ENCODE measurements around the gene IBTK. TPM values are rescaled to one million over a fixed set of nuclear protein-coding genes. Genes with fewer than 3 reads are reported as not detected.

IBTK gene
- total and polyA plus RNA-seq, 4 experiments from 2014 or later: 16.4 to 29.5 (median 23.9) TPM

GRCh38 chr6:82270881-82271635, 23.5 kb upstream of the IBTK start:
- no peaks in the 10 kb centered on the region for H3K9me3 Mint-ChIP-seq
- CTCF ChIA-PET (ENCODE audit: partially characterized antibody): interaction anchor here (0.7 to 7.4 kb wide), 24 partner anchors 9 to 1243 kb away, joined by 3 to 98 read pairs (median 4); partner anchors contain the start of genes DOP1A, PRSS35 and UBE3D
- Histone ChIP-seq H3K27me3 (ENCODE audit: insufficient read depth, low read length) (no peaks in the 10 kb centered on the region), H3K9me3 (ENCODE audit: control insufficient read depth in 1 of 2, low read length in 2 of 2) (no peaks in the 10 kb centered on the region), H3K36me3 (ENCODE audit: insufficient read depth, low read length) (no peaks in the 10 kb centered on the region), H3K4me1 (ENCODE audit: insufficient read depth, low read length) (no peaks in the 10 kb centered on the region), H3K27ac (ENCODE audit: low read depth, low read length) (no peak overlapping the region), H3K4me3 (ENCODE audit: low read length in 2 of 2) (no peak overlapping the region)
- H3K27me3 Mint-ChIP-seq: peaks cover 0 to 3% of the 10 kb centered on the region in 2 donors
- H3K36me3 Mint-ChIP-seq: no peaks in the 10 kb centered on the region
- peaks cover 0 to 1% (median 0%) of the 10 kb centered on the region in 4 donors for H3K4me1 Mint-ChIP-seq
- POLR2A ChIA-PET (ENCODE audit: partially characterized antibody): interaction anchor here (1.1 kb wide), 1 partner anchor 794 kb away, joined by 5 read pairs; the partner anchor contains the start of gene UBE3D
- intact Hi-C loops (cut with micrococcal nuclease): loop anchor here (1.0 to 5.0 kb wide), 5 partner anchors 91 to 1244 kb away; partner anchors contain the start of gene TPBG
- peak overlapping the region in 1 of 7 donors; percentile 37 for H3K27ac Mint-ChIP-seq
- peak in 4 of 5 donors; percentile 37 to 52 (median 40) for DNase-seq
- no peak overlapping the region for H3K4me3 Mint-ChIP-seq

- intact Hi-C loops (cut with micrococcal nuclease): no loop called here
- Histone ChIP-seq H3K36me3 (ENCODE audit: insufficient read depth, low read length) (no peaks in the 10 kb centered on the region), H3K4me3 (ENCODE audit: low read length in 2 of 2) (no peak overlapping the region), H3K4me1 (ENCODE audit: insufficient read depth, low read length) (no peaks in the 10 kb centered on the region), H3K9me3 (ENCODE audit: control insufficient read depth in 1 of 2, low read length in 2 of 2) (no peaks in the 10 kb centered on the region), H3K27me3 (ENCODE audit: insufficient read depth, low read length) (no peaks in the 10 kb centered on the region), H3K27ac (ENCODE audit: low read depth, low read length) (no peak overlapping the region)
- H3K4me3 Mint-ChIP-seq: no peak overlapping the region
- H3K9me3 Mint-ChIP-seq: no peaks in the 10 kb centered on the region
- no peak for DNase-seq
- ChIA-PET POLR2A (ENCODE audit: partially characterized antibody) (no interaction called here), CTCF (ENCODE audit: partially characterized antibody) (interaction anchor here (0.7 to 2.3 kb wide), 4 partner anchors 8 to 798 kb away, joined by 4 to 12 read pairs (median 8); partner anchors contain the start of genes DOP1A and UBE3D)
- H3K27me3 Mint-ChIP-seq: peaks cover 0 to 3% of the 10 kb centered on the region in 2 donors
- H3K27ac Mint-ChIP-seq: no peak overlapping the region
- H3K4me1 Mint-ChIP-seq: peaks cover 0 to 1% (median 0%) of the 10 kb centered on the region in 4 donors
- no peaks in the 10 kb centered on the region for H3K36me3 Mint-ChIP-seq
Measured at GRCh38 chr6:82268301-82268846, 20.8 kb upstream of the IBTK start.

GRCh38 chr6:82264824-82265223, 17.3 kb upstream of the IBTK start:
- H3K36me3 ChIP-seq (ENCODE audit: insufficient read depth, low read length): no peaks in the 10 kb centered on the region
- no peaks in the 10 kb centered on the region for H3K4me1 Mint-ChIP-seq
- H3K9me3 Mint-ChIP-seq: no peaks in the 10 kb centered on the region
- DNase-seq: no peak
- no peak overlapping the region for H3K27ac Mint-ChIP-seq
- CTCF ChIA-PET (ENCODE audit: partially characterized antibody): interaction anchor here (0.8 kb wide), 1 partner anchor 801 kb away, joined by 3 read pairs; the partner anchor contains the start of gene UBE3D
- no peaks in the 10 kb centered on the region for H3K27me3 ChIP-seq (ENCODE audit: insufficient read depth, low read length)
- H3K9me3 ChIP-seq (ENCODE audit: control insufficient read depth in 1 of 2, low read length in 2 of 2): no peaks in the 10 kb centered on the region
- peaks cover 0 to 4% of the 10 kb centered on the region in 2 donors for H3K27me3 Mint-ChIP-seq
- no peak overlapping the region for H3K4me3 Mint-ChIP-seq
- no peak overlapping the region for H3K4me3 ChIP-seq (ENCODE audit: low read length in 2 of 2)
- POLR2A ChIA-PET (ENCODE audit: partially characterized antibody): no interaction called here
- no peak overlapping the region for H3K27ac ChIP-seq (ENCODE audit: low read depth, low read length)
- intact Hi-C loops (cut with micrococcal nuclease): no loop called here
- H3K36me3 Mint-ChIP-seq: no peaks in the 10 kb centered on the region
- no peaks in the 10 kb centered on the region for H3K4me1 ChIP-seq (ENCODE audit: insufficient read depth, low read length)

- H3K36me3 ChIP-seq (ENCODE audit: insufficient read depth, low read length): no peaks in the 10 kb centered on the region
- Mint-ChIP-seq H3K27ac (no peak overlapping the region), H3K4me3 (no peak overlapping the region), H3K9me3 (no peaks in the 10 kb centered on the region), H3K36me3 (no peaks in the 10 kb centered on the region), H3K4me1 (no peaks in the 10 kb centered on the region), H3K27me3 (peaks cover 0 to 4% of the 10 kb centered on the region in 2 donors)
- no peak for DNase-seq
- no peak overlapping the region for H3K4me3 ChIP-seq (ENCODE audit: low read length in 2 of 2)
- intact Hi-C loops (cut with micrococcal nuclease): no loop called here
- POLR2A ChIA-PET (ENCODE audit: partially characterized antibody): no interaction called here
- H3K9me3 ChIP-seq (ENCODE audit: control insufficient read depth in 1 of 2, low read length in 2 of 2): no peaks in the 10 kb centered on the region
- no peak overlapping the region for H3K27ac ChIP-seq (ENCODE audit: low read depth, low read length)
- CTCF ChIA-PET (ENCODE audit: partially characterized antibody): interaction anchor here (0.8 kb wide), 1 partner anchor 801 kb away, joined by 3 read pairs; the partner anchor contains the start of gene UBE3D
- no peaks in the 10 kb centered on the region for H3K4me1 ChIP-seq (ENCODE audit: insufficient read depth, low read length)
- H3K27me3 ChIP-seq (ENCODE audit: insufficient read depth, low read length): no peaks in the 10 kb centered on the region
Measured at GRCh38 chr6:82264321-82264720, 16.8 kb upstream of the IBTK start.

GRCh38 chr6:82263916-82264315, 16.4 kb upstream of the IBTK start:
- Mint-ChIP-seq H3K27me3 (peaks cover 0 to 4% of the 10 kb centered on the region in 2 donors), H3K4me1 (no peaks in the 10 kb centered on the region), H3K36me3 (no peaks in the 10 kb centered on the region), H3K4me3 (no peak overlapping the region), H3K9me3 (no peaks in the 10 kb centered on the region), H3K27ac (no peak overlapping the region)
- CTCF ChIA-PET (ENCODE audit: partially characterized antibody): no interaction called here
- no peak overlapping the region for H3K27ac ChIP-seq (ENCODE audit: low read depth, low read length)
- no peaks in the 10 kb centered on the region for H3K27me3 ChIP-seq (ENCODE audit: insufficient read depth, low read length)
- no peaks in the 10 kb centered on the region for H3K9me3 ChIP-seq (ENCODE audit: control insufficient read depth in 1 of 2, low read length in 2 of 2)
- no peak overlapping the region for H3K4me3 ChIP-seq (ENCODE audit: low read length in 2 of 2)
- no peaks in the 10 kb centered on the region for H3K4me1 ChIP-seq (ENCODE audit: insufficient read depth, low read length)
- POLR2A ChIA-PET (ENCODE audit: partially characterized antibody): no interaction called here
- intact Hi-C loops (cut with micrococcal nuclease): no loop called here
- H3K36me3 ChIP-seq (ENCODE audit: insufficient read depth, low read length): no peaks in the 10 kb centered on the region
- DNase-seq: no peak

- Mint-ChIP-seq H3K27me3 (peaks cover 0 to 2% of the 10 kb centered on the region in 2 donors), H3K27ac (no peak overlapping the region), H3K9me3 (no peaks in the 10 kb centered on the region), H3K36me3 (no peaks in the 10 kb centered on the region), H3K4me1 (no peaks in the 10 kb centered on the region), H3K4me3 (no peak overlapping the region)
- no peaks in the 10 kb centered on the region for H3K36me3 ChIP-seq (ENCODE audit: insufficient read depth, low read length)
- H3K27me3 ChIP-seq (ENCODE audit: insufficient read depth, low read length): no peaks in the 10 kb centered on the region
- intact Hi-C loops (cut with micrococcal nuclease): no loop called here
- no peak for DNase-seq
- H3K9me3 ChIP-seq (ENCODE audit: control insufficient read depth in 1 of 2, low read length in 2 of 2): no peaks in the 10 kb centered on the region
- H3K27ac ChIP-seq (ENCODE audit: low read depth, low read length): no peak overlapping the region
- H3K4me3 ChIP-seq (ENCODE audit: low read length in 2 of 2): no peak overlapping the region
- H3K4me1 ChIP-seq (ENCODE audit: insufficient read depth, low read length): no peaks in the 10 kb centered on the region
- CTCF ChIA-PET (ENCODE audit: partially characterized antibody): interaction anchor here (0.7 to 2.3 kb wide), 2 partner anchors 8 to 806 kb away, joined by 4 to 9 read pairs; partner anchors contain the start of gene DOP1A
- POLR2A ChIA-PET (ENCODE audit: partially characterized antibody): no interaction called here
Measured at GRCh38 chr6:82260997-82261732, 13.6 kb upstream of the IBTK start.

GRCh38 chr6:82259389-82259788, 11.8 kb upstream of the IBTK start:
- POLR2A ChIA-PET (ENCODE audit: partially characterized antibody): no interaction called here
- no peak overlapping the region for H3K4me3 Mint-ChIP-seq
- H3K9me3 Mint-ChIP-seq: no peaks in the 10 kb centered on the region

More at GRCh38 chr6:82259389-82259788, 11.8 kb upstream of the IBTK start:
- H3K36me3 Mint-ChIP-seq: no peaks in the 10 kb centered on the region
- Histone ChIP-seq H3K27me3 (ENCODE audit: insufficient read depth, low read length) (no peaks in the 10 kb centered on the region), H3K27ac (ENCODE audit: low read depth, low read length) (no peak overlapping the region), H3K4me3 (ENCODE audit: low read length in 2 of 2) (no peak overlapping the region), H3K36me3 (ENCODE audit: insufficient read depth, low read length) (no peaks in the 10 kb centered on the region), H3K9me3 (ENCODE audit: control insufficient read depth in 1 of 2, low read length in 2 of 2) (no peaks in the 10 kb centered on the region), H3K4me1 (ENCODE audit: insufficient read depth, low read length) (no peaks in the 10 kb centered on the region)
- no peak for DNase-seq
- H3K27ac Mint-ChIP-seq: no peak overlapping the region
- H3K27me3 Mint-ChIP-seq: peaks cover 0 to 2% of the 10 kb centered on the region in 2 donors
- CTCF ChIA-PET (ENCODE audit: partially characterized antibody): interaction anchor here (1.4 kb wide), 1 partner anchor 12 kb away, joined by 4 read pairs; no protein-coding TSS in a partner anchor
- H3K4me1 Mint-ChIP-seq: no peaks in the 10 kb centered on the region
- intact Hi-C loops (cut with micrococcal nuclease): loop anchor here (5.0 kb wide), 1 partner anchor 958 kb away; no protein-coding TSS in a partner anchor
